Tibial nerve (tissue), 4 donors: ENCODE results near the gene LRCH4. TPM values are rescaled to one million over a fixed set of nuclear protein-coding genes. Genes with fewer than 3 reads are reported as not detected.
A peak's percentile ranks its signal among the peaks of the same experiment; 100 is the strongest.
"Not testable (repeated sequence)": the region's sequence is repeated elsewhere in the genome, so short reads cannot be mapped to it uniquely, and the experiment has no call there.

Source experiments
- DNase-seq, 2 donors: peaks; one replicate each; pipeline ENCODE4 v3.0.0-alpha.2; 2019; ENCODE audit warnings: low spot score in 2 of 2
- H3K27ac ChIP-seq, 4 donors: fragments of 200-600 bp; sonication (generic) in 3 of 4; one replicate each; pipeline ENCODE4 v1.5.1; 2017 to 2019; ENCODE audit warnings: mild to moderate bottlenecking in 1 of 4
- H3K27me3 ChIP-seq, 2 donors: fragments of 200-600 bp; sonication (generic) in 1 of 2; one replicate each; pipeline versions ENCODE4 v1.5.1 to v1.6.0; 2017 to 2019
- H3K36me3 ChIP-seq, 3 donors: fragments of 200-600 bp; sonication (generic); one replicate each; pipeline ENCODE4 v1.5.1; 2018 to 2019
- H3K4me1 ChIP-seq, 4 donors: fragments of 200-600 bp; sonication (generic) in 3 of 4; one replicate each; pipeline ENCODE4 v1.5.1; 2017 to 2019
- H3K4me3 ChIP-seq, 4 donors: fragments of 200-600 bp; sonication (generic) in 3 of 4; one replicate each; pipeline ENCODE4 v1.5.1; 2017 to 2019; ENCODE audit warnings: mild to moderate bottlenecking in 1 of 4, moderate library complexity in 1 of 4
- H3K9me3 ChIP-seq, 4 donors: fragments of 200-600 bp; sonication (generic) in 3 of 4; one replicate each; pipeline ENCODE4 v1.5.1; 2017 to 2019
- CTCF ChIP-seq, 5 experiments: fragments of 200-600 bp in 3 of 5; fragments of 450-650 bp in 2 of 5; sonication (generic) in 3 of 5; IDR thresholded peaks; one replicate each; pipeline ENCODE4 v1.5.1; 2016 to 2019; ENCODE audit warnings: antibody characterized with exemption in 5 of 5, mild to moderate bottlenecking in 3 of 5, moderate library complexity in 2 of 5
- EP300 ChIP-seq, 2 donors: sonication (generic); formaldehyde crosslinking; IDR thresholded peaks; one replicate each; pipeline ENCODE4 v1.6.1; 2017; ENCODE audit warnings: antibody characterized with exemption in 2 of 2, mild to moderate bottlenecking in 1 of 2
- POLR2A ChIP-seq, 2 donors: fragments of 450-650 bp; IDR thresholded peaks; one replicate each; pipeline ENCODE4 v1.6.1; 2017; ENCODE audit warnings: antibody characterized with exemption in 2 of 2, mild to moderate bottlenecking in 2 of 2, moderate library complexity in 2 of 2
- WGBS, 2 donors: methylation state at CpG; one replicate each; pipeline ENCODE4 v1.1.5; 2018; 5-methylcytosine and 5-hydroxymethylcytosine counted together
- small RNA-seq: library from RNA; depleted of rRNA; stranded (forward); fragments of <200 nt; gene quantifications from one replicate; pipeline ENCODE3, GENCODE V24; 2016
- total RNA-seq, 4 donors: library from RNA; depleted of rRNA; stranded (reverse); fragments of >200 nt; gene quantifications; one replicate each; pipeline ENCODE4 v1.1.0, GENCODE V29; 2016

The LRCH4 gene
- total RNA-seq, 4 donors from 2014 or later: 135 to 174 (median 170) TPM

GRCh38 chr7:100538348-100538653 lies 47.6 kb downstream of the LRCH4 start:
- DNase-seq: no peak
- H3K27me3 ChIP-seq: no peaks in the 10 kb centered on the region
- no peaks in the 10 kb centered on the region for H3K9me3 ChIP-seq
- 8% methylated on average over 8 of the region's 8 CpGs for WGBS, 2 donors
- no peaks in the 10 kb centered on the region for H3K36me3 ChIP-seq
- TF ChIP-seq EP300 (IDR thresholded peaks at IDR 0.05): no peak
- TF ChIP-seq CTCF (IDR thresholded peaks at IDR 0.05): no peak
- peak overlapping the region; percentile 33 to 72 (median 58) for H3K27ac ChIP-seq
- H3K4me3 ChIP-seq: peak overlapping the region in 3 of 4 donors; percentile 1 to 39 (median 36)
- peaks cover 0 to 47% (median 16%) of the 10 kb centered on the region in 4 donors for H3K4me1 ChIP-seq

- not testable (repeated sequence) for H3K4me3 ChIP-seq, H3K27ac ChIP-seq, DNase-seq, H3K36me3 ChIP-seq, H3K9me3 ChIP-seq, H3K27me3 ChIP-seq
- WGBS, 2 donors: 89% methylated on average over 2 of the region's 2 CpGs
- H3K4me1 ChIP-seq: peaks cover 0 to 31% (median 13%) of the 10 kb centered on the region in 4 donors
These were observed 49.2 kb downstream of the LRCH4 start for GRCh38 chr7:100536695-100537094.

- DNase-seq: not testable (repeated sequence)
- H3K4me1 ChIP-seq: peaks cover 0 to 23% (median 13%) of the 10 kb centered on the region in 4 donors
- WGBS, 2 donors: 90 to 95% methylated on average over 9 of the region's 9 CpGs
These were observed 49.9 kb downstream of the LRCH4 start for GRCh38 chr7:100535982-100536381.

GRCh38 chr7:100532165-100533022 lies 53.5 kb downstream of the LRCH4 start:
- no peak for DNase-seq
- 87% methylated on average over 14 of the region's 14 CpGs for WGBS, 2 donors
- TF ChIP-seq POLR2A (IDR thresholded peaks at IDR 0.05) (no peak), CTCF (IDR thresholded peaks at IDR 0.05) (no peak), EP300 (IDR thresholded peaks at IDR 0.05) (no peak)
- no peaks in the 10 kb centered on the region for H3K27me3 ChIP-seq
- no peak overlapping the region for H3K4me3 ChIP-seq
- H3K4me1 ChIP-seq: no peaks in the 10 kb centered on the region
- no peaks in the 10 kb centered on the region for H3K36me3 ChIP-seq
- H3K9me3 ChIP-seq: no peaks in the 10 kb centered on the region
- no peak overlapping the region for H3K27ac ChIP-seq

More at GRCh38 chr7:100535982-100536381, 49.9 kb downstream of the LRCH4 start:
- not testable (repeated sequence) for H3K36me3 ChIP-seq, H3K27ac ChIP-seq, H3K4me3 ChIP-seq, H3K27me3 ChIP-seq, H3K9me3 ChIP-seq

GRCh38 chr7:100528108-100528866 lies 57.6 kb downstream of the LRCH4 start:
- not testable (repeated sequence) for H3K9me3 ChIP-seq, H3K27me3 ChIP-seq, H3K4me3 ChIP-seq, H3K27ac ChIP-seq, H3K36me3 ChIP-seq, DNase-seq, H3K4me1 ChIP-seq
- WGBS, 2 donors: 78 to 84% methylated on average over 12 of the region's 12 CpGs

Small RNAs within 50 kb of the gene (small RNA-seq; reads per million reads assigned to genes)
- not detected for gene RN7SL416P
- gene SAP25: not detected

Other genes starting within 250 kb of the LRCH4 start
- 100 to 1,000 TPM; 107 to 152 (median 132) TPM for gene PILRB, start 228.0 kb downstream of the LRCH4 start, total RNA-seq
- gene PILRA, start 212.6 kb downstream of the LRCH4 start, total RNA-seq: 10 to 100 TPM; 10.9 to 27.3 (median 15.8) TPM
- 1 to 10 TPM; 3.6 to 7.3 (median 4.9) TPM for gene ZCWPW1, start 157.4 kb downstream of the LRCH4 start, total RNA-seq
- gene MEPCE, start 156.3 kb downstream of the LRCH4 start, total RNA-seq: 10 to 100 TPM; 39.5 to 50.2 (median 46.6) TPM
- 10 to 100 TPM; 44.3 to 85.8 (median 53.3) TPM for gene PPP1R35, start 149.6 kb downstream of the LRCH4 start, total RNA-seq
- 1 to 10 TPM in 3 of 4 donors, not detected in 1; 1.5 to 2.1 (median 1.8) TPM for gene SPACDR, start 121.9 kb downstream of the LRCH4 start, total RNA-seq
- 100 to 1,000 TPM; 154 to 224 (median 188) TPM for gene TSC22D4, start 106.9 kb downstream of the LRCH4 start, total RNA-seq
- gene NYAP1, start 102.2 kb downstream of the LRCH4 start, total RNA-seq: 10 to 100 TPM in 3 of 4 donors, 1 to 10 TPM in 1; 8.8 to 21.3 (median 11.4) TPM
- 10 to 100 TPM; 17.1 to 54.6 (median 35.0) TPM for gene AGFG2, start 46.9 kb downstream of the LRCH4 start, total RNA-seq
- gene SAP25, start 12.2 kb downstream of the LRCH4 start, total RNA-seq: 1 to 10 TPM; 2.4 to 8.4 (median 4.6) TPM
- 1 to 10 TPM in 1 of 4 donors, under 1 TPM in 2, not detected in 1; 0.30 to 2.2 (median 0.84) TPM for gene FBXO24, start 199 bp upstream of the LRCH4 start, total RNA-seq
- 100 to 1,000 TPM in 3 of 4 donors, 10 to 100 TPM in 1; 55.9 to 155 (median 125) TPM for gene PCOLCE, start 16.2 kb upstream of the LRCH4 start, total RNA-seq
- gene MOSPD3, start 26.4 kb upstream of the LRCH4 start, total RNA-seq: 10 to 100 TPM in 3 of 4 donors, 1 to 10 TPM in 1; 9.4 to 31.2 (median 24.3) TPM
- 1 to 10 TPM in 1 of 4 donors, not detected in 3; 2.1 TPM for gene TFR2, start 55.4 kb upstream of the LRCH4 start, total RNA-seq
- not detected for gene ACTL6B, start 70.3 kb upstream of the LRCH4 start, total RNA-seq
- gene GNB2, start 87.6 kb upstream of the LRCH4 start, total RNA-seq: 100 to 1,000 TPM; 185 to 290 (median 248) TPM
- 10 to 100 TPM; 50.9 to 98.1 (median 64.7) TPM for gene GIGYF1, start 108.1 kb upstream of the LRCH4 start, total RNA-seq
- 10 to 100 TPM; 23.1 to 50.7 (median 35.6) TPM for gene POP7, start 120.0 kb upstream of the LRCH4 start, total RNA-seq
- under 1 TPM in 2 of 4 donors, not detected in 2; 0.30 to 0.59 TPM for gene EPO, start 134.3 kb upstream of the LRCH4 start, total RNA-seq
- gene ZAN, start 147.5 kb upstream of the LRCH4 start, total RNA-seq: not detected
- 10 to 100 TPM; 15.5 to 37.5 (median 25.9) TPM for gene EPHB4, start 241.4 kb upstream of the LRCH4 start, total RNA-seq